Esophagus muscularis mucosa (tissue), 4 donors: ENCODE measurements around the gene ABCC5.

Source experiments
- EP300 ChIP-seq: sonication (generic); formaldehyde crosslinking; IDR thresholded peaks from one replicate; pipeline ENCODE4 v1.6.1; 2017; ENCODE audit warnings: antibody characterized with exemption
- POLR2A ChIP-seq: fragments of 450-650 bp; IDR thresholded peaks from one replicate; pipeline ENCODE4 v1.6.1; 2017; ENCODE audit warnings: antibody characterized with exemption, moderate library complexity, mild to moderate bottlenecking, low read depth
- POLR2AphosphoS5 ChIP-seq, 2 donors: sonication (generic); formaldehyde crosslinking; IDR thresholded peaks; one replicate each; pipeline ENCODE4 v1.6.1; 2017; ENCODE audit warnings: antibody characterized with exemption in 2 of 2
- TF ChIP-seq, protein P1 (sequence below), 3 experiments: fragments of 200-600 bp in 2 of 3; fragments of 450-650 bp in 1 of 3; sonication (generic) in 2 of 3; IDR thresholded peaks; one replicate each; pipeline ENCODE4 v1.5.1; 2017 to 2019; ENCODE audit warnings: antibody characterized with exemption in 3 of 3, mild to moderate bottlenecking in 2 of 3, moderate library complexity in 1 of 3

DNA sequence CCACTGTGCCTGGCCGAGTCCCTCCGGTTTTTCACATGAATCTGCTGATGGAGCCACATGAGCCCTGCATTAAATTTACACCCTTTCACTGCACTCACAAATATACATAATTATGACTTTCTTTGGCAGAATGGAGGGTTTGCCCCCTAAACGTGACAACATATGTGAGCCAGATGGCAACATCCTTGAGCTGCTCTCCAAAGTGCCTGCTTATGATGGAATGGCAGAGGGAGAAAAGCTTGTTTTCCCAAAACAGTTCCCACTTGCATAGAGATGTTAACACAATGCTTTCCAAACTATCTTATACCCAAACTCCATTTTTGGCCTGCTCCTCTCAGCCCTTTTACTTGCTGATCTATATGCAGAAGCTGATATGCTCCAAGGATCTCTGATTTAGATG, 54.9 kb downstream of the ABCC5 start:
- TF ChIP-seq, protein P1, sequence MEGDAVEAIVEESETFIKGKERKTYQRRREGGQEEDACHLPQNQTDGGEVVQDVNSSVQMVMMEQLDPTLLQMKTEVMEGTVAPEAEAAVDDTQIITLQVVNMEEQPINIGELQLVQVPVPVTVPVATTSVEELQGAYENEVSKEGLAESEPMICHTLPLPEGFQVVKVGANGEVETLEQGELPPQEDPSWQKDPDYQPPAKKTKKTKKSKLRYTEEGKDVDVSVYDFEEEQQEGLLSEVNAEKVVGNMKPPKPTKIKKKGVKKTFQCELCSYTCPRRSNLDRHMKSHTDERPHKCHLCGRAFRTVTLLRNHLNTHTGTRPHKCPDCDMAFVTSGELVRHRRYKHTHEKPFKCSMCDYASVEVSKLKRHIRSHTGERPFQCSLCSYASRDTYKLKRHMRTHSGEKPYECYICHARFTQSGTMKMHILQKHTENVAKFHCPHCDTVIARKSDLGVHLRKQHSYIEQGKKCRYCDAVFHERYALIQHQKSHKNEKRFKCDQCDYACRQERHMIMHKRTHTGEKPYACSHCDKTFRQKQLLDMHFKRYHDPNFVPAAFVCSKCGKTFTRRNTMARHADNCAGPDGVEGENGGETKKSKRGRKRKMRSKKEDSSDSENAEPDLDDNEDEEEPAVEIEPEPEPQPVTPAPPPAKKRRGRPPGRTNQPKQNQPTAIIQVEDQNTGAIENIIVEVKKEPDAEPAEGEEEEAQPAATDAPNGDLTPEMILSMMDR (IDR thresholded peaks at IDR 0.05) = no peak
- TF ChIP-seq POLR2A (no peak), EP300 (no peak), POLR2AphosphoS5 (IDR thresholded peaks at IDR 0.05) (no peak)
